ENCODE results near the gene COL26A1.

DNA sequence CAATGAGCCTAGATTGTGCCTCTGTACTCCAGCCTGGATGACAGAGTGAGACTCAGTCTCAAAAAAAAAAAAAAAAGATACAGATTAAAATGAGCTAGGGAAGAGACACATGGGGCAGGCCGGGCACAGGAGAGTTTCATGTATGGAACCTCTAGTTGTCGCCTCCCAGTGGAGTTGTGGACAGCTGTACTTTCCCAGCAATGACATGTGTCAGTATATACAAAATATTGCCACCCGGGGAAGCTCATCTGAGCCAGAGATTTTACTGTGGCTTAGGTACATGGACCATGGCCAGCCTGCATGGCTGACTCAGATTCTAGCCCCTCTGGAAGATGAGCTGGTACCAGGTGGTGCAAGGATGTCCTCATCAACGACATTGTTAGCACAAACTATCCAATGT lies 87.4 kb downstream of the COL26A1 start:
- TF ChIP-seq, protein P1, sequence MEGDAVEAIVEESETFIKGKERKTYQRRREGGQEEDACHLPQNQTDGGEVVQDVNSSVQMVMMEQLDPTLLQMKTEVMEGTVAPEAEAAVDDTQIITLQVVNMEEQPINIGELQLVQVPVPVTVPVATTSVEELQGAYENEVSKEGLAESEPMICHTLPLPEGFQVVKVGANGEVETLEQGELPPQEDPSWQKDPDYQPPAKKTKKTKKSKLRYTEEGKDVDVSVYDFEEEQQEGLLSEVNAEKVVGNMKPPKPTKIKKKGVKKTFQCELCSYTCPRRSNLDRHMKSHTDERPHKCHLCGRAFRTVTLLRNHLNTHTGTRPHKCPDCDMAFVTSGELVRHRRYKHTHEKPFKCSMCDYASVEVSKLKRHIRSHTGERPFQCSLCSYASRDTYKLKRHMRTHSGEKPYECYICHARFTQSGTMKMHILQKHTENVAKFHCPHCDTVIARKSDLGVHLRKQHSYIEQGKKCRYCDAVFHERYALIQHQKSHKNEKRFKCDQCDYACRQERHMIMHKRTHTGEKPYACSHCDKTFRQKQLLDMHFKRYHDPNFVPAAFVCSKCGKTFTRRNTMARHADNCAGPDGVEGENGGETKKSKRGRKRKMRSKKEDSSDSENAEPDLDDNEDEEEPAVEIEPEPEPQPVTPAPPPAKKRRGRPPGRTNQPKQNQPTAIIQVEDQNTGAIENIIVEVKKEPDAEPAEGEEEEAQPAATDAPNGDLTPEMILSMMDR (IDR thresholded peaks at IDR 0.05): no peak
- TF ChIP-seq POLR2A (IDR thresholded peaks at IDR 0.05): no peak

Measured in lower leg skin (tissue), 3 donors.